Upper lobe of left lung (tissue), 6 donors: ENCODE data around the gene OR4D5. TPM values are rescaled to one million over a fixed set of nuclear protein-coding genes. Genes with fewer than 3 reads are reported as not detected.

Experiments
- ATAC-seq, 2 donors: fragments of 200-7000 bp; cut with Tn5 transposase; one replicate each; pipeline ENCODE4 v1.9.1; 2022; ENCODE audit warnings: mild to moderate bottlenecking in 2 of 2, moderate library complexity in 2 of 2; ENCODE audit not compliant: low FRiP score in 2 of 2
- DNase-seq, 2 donors: peaks; one replicate each; pipeline ENCODE4 v3.0.0-alpha.2; 2019 to 2020
- H3K27ac ChIP-seq, 4 donors: fragments of 200-600 bp; sonication (generic); one replicate each; pipeline ENCODE4 v1.5.1; 2016 to 2019
- H3K27me3 ChIP-seq, 4 donors: fragments of 200-600 bp; sonication (generic); one replicate each; pipeline ENCODE4 v1.5.1; 2017 to 2019
- H3K36me3 ChIP-seq, 4 donors: fragments of 200-600 bp; sonication (generic); one replicate each; pipeline ENCODE4 v1.5.1; 2016 to 2019
- H3K4me1 ChIP-seq, 4 donors: fragments of 200-600 bp; sonication (generic); one replicate each; pipeline ENCODE4 v1.5.1; 2018 to 2019
- H3K4me3 ChIP-seq, 4 donors: fragments of 200-600 bp; sonication (generic); one replicate each; pipeline ENCODE4 v1.5.1; 2017 to 2019; ENCODE audit warnings: mild to moderate bottlenecking in 2 of 4, moderate library complexity in 1 of 4
- H3K9me3 ChIP-seq, 4 donors: fragments of 200-600 bp; sonication (generic); one replicate each; pipeline ENCODE4 v1.5.1; 2018 to 2019
- CTCF ChIP-seq, 6 experiments: fragments of 450-650 bp in 4 of 6; fragments of 200-600 bp in 2 of 6; sonication (generic) in 2 of 6; IDR thresholded peaks; one replicate each; pipeline ENCODE4 v1.5.1; 2016 to 2019; ENCODE audit warnings: antibody characterized with exemption in 6 of 6
- EP300 ChIP-seq, 4 donors: sonication (generic); formaldehyde crosslinking; IDR thresholded peaks; one replicate each; pipeline ENCODE4 v1.5.1; 2017; ENCODE audit warnings: antibody characterized with exemption in 4 of 4, control low read depth in 2 of 4
- POLR2A ChIP-seq, 4 donors: fragments of 450-650 bp; IDR thresholded peaks; one replicate each; pipeline ENCODE4 v1.5.1; 2016 to 2017; ENCODE audit warnings: antibody characterized with exemption in 4 of 4, mild to moderate bottlenecking in 2 of 4
- POLR2AphosphoS5 ChIP-seq, 2 donors: sonication (generic); formaldehyde crosslinking; IDR thresholded peaks; one replicate each; pipeline ENCODE4 v1.5.1; 2017; ENCODE audit warnings: antibody characterized with exemption in 2 of 2
- WGBS, 2 donors: methylation state at CpG; one replicate each; pipeline ENCODE4 v1.1.5; 2017 to 2018; 5-methylcytosine and 5-hydroxymethylcytosine counted together
- total RNA-seq, 6 donors: library from RNA; depleted of rRNA in 4 of 6; stranded (reverse); fragments of >200 nt in 4 of 6; gene quantifications; one replicate each; pipeline versions ENCODE4 v1.1.0 to v1.2.1, GENCODE V29; 2016 to 2021
- donor health status: DM: no; HTN: no; CAD: no; lungs with moderate emphysema.
- donor health status: DM: no; HTN: yes; CAD: no; lungs with severe emphysema.

The OR4D5 gene
- total RNA-seq, 6 donors from 2014 or later, result not detected

- DNase-seq, result no peak
- Histone ChIP-seq H3K36me3 (no peaks in the 10 kb centered on the region), H3K27me3 (no peaks in the 10 kb centered on the region), H3K4me1 (no peaks in the 10 kb centered on the region), H3K27ac (no peak overlapping the region), H3K4me3 (no peak overlapping the region), H3K9me3 (no peaks in the 10 kb centered on the region)
- WGBS, 2 donors, result 30 to 52% methylated on average over 1 of the region's 1 CpG
- ATAC-seq, result no peak
- TF ChIP-seq POLR2A (IDR thresholded peaks at IDR 0.05) (no peak), POLR2AphosphoS5 (IDR thresholded peaks at IDR 0.05) (no peak), CTCF (IDR thresholded peaks at IDR 0.05) (no peak), EP300 (IDR thresholded peaks at IDR 0.05) (no peak)
Measured at GRCh38 chr11:123945132-123945531, 5.7 kb downstream of the OR4D5 start.

GRCh38 chr11:123956752-123957151, 17.3 kb downstream of the OR4D5 start:
- H3K4me3 ChIP-seq, result no peak overlapping the region
- H3K36me3 ChIP-seq, result no peaks in the 10 kb centered on the region
- H3K4me1 ChIP-seq, result no peaks in the 10 kb centered on the region
- no peak for DNase-seq
- H3K27ac ChIP-seq, result no peak overlapping the region
- H3K27me3 ChIP-seq, result no peaks in the 10 kb centered on the region
- TF ChIP-seq POLR2AphosphoS5 (IDR thresholded peaks at IDR 0.05) (no peak), EP300 (IDR thresholded peaks at IDR 0.05) (no peak), CTCF (IDR thresholded peaks at IDR 0.05) (no peak), POLR2A (IDR thresholded peaks at IDR 0.05) (no peak)
- ATAC-seq, result no peak
- H3K9me3 ChIP-seq, result peaks cover 0 to 3% (median 0%) of the 10 kb centered on the region in 4 donors

- no peak for TF ChIP-seq CTCF (IDR thresholded peaks at IDR 0.05)
- TF ChIP-seq POLR2AphosphoS5 (IDR thresholded peaks at IDR 0.05), result no peak
- TF ChIP-seq POLR2A (IDR thresholded peaks at IDR 0.05), result no peak
- no peaks in the 10 kb centered on the region for H3K9me3 ChIP-seq
- no peak overlapping the region for H3K27ac ChIP-seq
- no peaks in the 10 kb centered on the region for H3K4me1 ChIP-seq
- no peak overlapping the region for H3K4me3 ChIP-seq
- no peaks in the 10 kb centered on the region for H3K36me3 ChIP-seq
- ATAC-seq (no peak), DNase-seq (no peak)
- H3K27me3 ChIP-seq, result no peaks in the 10 kb centered on the region
- WGBS, 2 donors, result 57 to 68% methylated on average over 1 of the region's 1 CpG
Measured at GRCh38 chr11:123973816-123974215, 34.4 kb downstream of the OR4D5 start.

- no peak for TF ChIP-seq EP300 (IDR thresholded peaks at IDR 0.05)
- no peak for TF ChIP-seq CTCF (IDR thresholded peaks at IDR 0.05)
- TF ChIP-seq POLR2AphosphoS5 (IDR thresholded peaks at IDR 0.05), result no peak
- no peak for TF ChIP-seq POLR2A (IDR thresholded peaks at IDR 0.05)
- no peak overlapping the region for H3K27ac ChIP-seq
- peak in 1 of 2 donors; percentile 62 for DNase-seq
- no peak overlapping the region for H3K4me3 ChIP-seq
- no peaks in the 10 kb centered on the region for H3K9me3 ChIP-seq
- 83 to 90% methylated on average over 18 of the region's 18 CpGs for WGBS, 2 donors
- peak in 1 of 2 donors; percentile 49 for ATAC-seq
- no peaks in the 10 kb centered on the region for H3K36me3 ChIP-seq
- no peaks in the 10 kb centered on the region for H3K4me1 ChIP-seq
- no peaks in the 10 kb centered on the region for H3K27me3 ChIP-seq
Measured at GRCh38 chr11:123976770-123977560, 37.5 kb downstream of the OR4D5 start.
